ENCODE results near the gene LCE1F.

LCE1F gene

GRCh38 chr1:152776361-152776760 is 1.4 kb downstream of the LCE1F start:
- no peak for DNase-seq (ENCODE audit: low read depth)

GRCh38 chr1:152777510-152778137 is 2.7 kb downstream of the LCE1F start:
- no peak for DNase-seq (ENCODE audit: low read depth)

- no peak for DNase-seq (ENCODE audit: low read depth)
Observed at GRCh38 chr1:152783095-152783494, 8.2 kb downstream of the LCE1F start.

GRCh38 chr1:152786077-152786476 is 11.1 kb downstream of the LCE1F start, which contains the start of gene LCE1E:
LCE1E (plus strand) TSS chr1:152786257; CDS start chr1:152787300, 1,043 bp downstream.
- DNase-seq (ENCODE audit: low read depth), result no peak

GRCh38 chr1:152795686-152796085 is 20.7 kb downstream of the LCE1F start:
- no peak for DNase-seq (ENCODE audit: low read depth)

- no peak for DNase-seq (ENCODE audit: low read depth)
Observed at GRCh38 chr1:152796421-152796820, 21.5 kb downstream of the LCE1F start, which contains the start of gene LCE1D. LCE1D (plus strand) TSS chr1:152796721; CDS start chr1:152797795, 1,074 bp downstream.

GRCh38 chr1:152801333-152801732 is 26.4 kb downstream of the LCE1F start:
- no peak for DNase-seq (ENCODE audit: low read depth)

GRCh38 chr1:152806576-152806975 is 31.6 kb downstream of the LCE1F start, which contains the start of gene LCE1C:
LCE1C (minus strand) TSS chr1:152806651; CDS start chr1:152805478, 1,173 bp downstream.
- DNase-seq (ENCODE audit: low read depth), result no peak

- DNase-seq (ENCODE audit: low read depth), result no peak
Observed at GRCh38 chr1:152811050-152811449, 36.1 kb downstream of the LCE1F start.

GRCh38 chr1:152811671-152812070 is 36.7 kb downstream of the LCE1F start, which contains the start of gene LCE1B:
LCE1B (plus strand) TSS chr1:152811971; CDS start chr1:152812447, 476 bp downstream.
- DNase-seq (ENCODE audit: low read depth), result no peak

- no peak for DNase-seq (ENCODE audit: low read depth)
Observed at GRCh38 chr1:152817309-152817708, 42.4 kb downstream of the LCE1F start.

- no peak for DNase-seq (ENCODE audit: low read depth)
Observed at GRCh38 chr1:152823294-152823693, 48.4 kb downstream of the LCE1F start.

GRCh38 chr1:152824964-152825363 is 50.0 kb downstream of the LCE1F start:
- DNase-seq (ENCODE audit: low read depth), result no peak
